Measurements from ENCODE around the gene FBXL4.

The FBXL4 gene

GRCh38 chr6:98887650-98888049 lies 60.1 kb downstream of the FBXL4 start:
- DNase-seq (ENCODE audit: insufficient read length, low spot score) (no peak), FAIRE-seq (no peak)
- no peak for TF ChIP-seq CTCF (IDR thresholded peaks at IDR 0.05; ENCODE audit: insufficient read depth, missing control alignments)

GRCh38 chr6:98885330-98885729 lies 62.4 kb downstream of the FBXL4 start:
- FAIRE-seq, result no peak
- DNase-seq (ENCODE audit: insufficient read length, low spot score), result no peak
- TF ChIP-seq CTCF (IDR thresholded peaks at IDR 0.05; ENCODE audit: insufficient read depth, missing control alignments), result no peak

- DNase-seq (ENCODE audit: insufficient read length, low spot score) (no peak), FAIRE-seq (no peak)
- TF ChIP-seq CTCF (IDR thresholded peaks at IDR 0.05; ENCODE audit: insufficient read depth, missing control alignments), result no peak
These were observed 67.3 kb downstream of the FBXL4 start for GRCh38 chr6:98880486-98880885.

GRCh38 chr6:98877250-98877649 lies 70.5 kb downstream of the FBXL4 start:
- no peak for TF ChIP-seq CTCF (IDR thresholded peaks at IDR 0.05; ENCODE audit: insufficient read depth, missing control alignments)
- DNase-seq (ENCODE audit: insufficient read length, low spot score) (no peak), FAIRE-seq (no peak)

- no peak for TF ChIP-seq CTCF (IDR thresholded peaks at IDR 0.05; ENCODE audit: insufficient read depth, missing control alignments)
- FAIRE-seq (no peak), DNase-seq (ENCODE audit: insufficient read length, low spot score) (no peak)
These were observed 72.4 kb downstream of the FBXL4 start for GRCh38 chr6:98875375-98875774.

- no peak for DNase-seq (ENCODE audit: insufficient read length, low spot score)
- no peak for TF ChIP-seq CTCF (IDR thresholded peaks at IDR 0.05; ENCODE audit: insufficient read depth, missing control alignments)
- FAIRE-seq, result peak; percentile 32
These were observed 75.9 kb downstream of the FBXL4 start for GRCh38 chr6:98871821-98872220.

- TF ChIP-seq CTCF (IDR thresholded peaks at IDR 0.05; ENCODE audit: insufficient read depth, missing control alignments), result no peak
- no peak for FAIRE-seq
- DNase-seq (ENCODE audit: insufficient read length, low spot score), result no peak
These were observed 76.7 kb downstream of the FBXL4 start for GRCh38 chr6:98871057-98871456.

All from D721Med (cell line).